GM23248 (cell line): ENCODE data around the gene KCNMA1.

Experiments used
- EZH2 ChIP-seq: fragments of 200-600 bp; sonication (generic); IDR thresholded peaks from 2 replicates; pipeline ENCODE4 v1.6.1; 2018; ENCODE audit warnings: antibody characterized with exemption, mild to moderate bottlenecking; ENCODE audit not compliant: insufficient read depth, poor library complexity, severe bottlenecking
- EZH2phosphoT487 ChIP-seq: fragments of 200-600 bp; sonication (generic); IDR thresholded peaks from 2 replicates; pipeline ENCODE4 v1.6.1; 2018; ENCODE audit warnings: antibody characterized with exemption, moderate library complexity, mild to moderate bottlenecking, low read depth; ENCODE audit not compliant: insufficient read depth

GRCh38 chr10:77409697-77410471, 227.7 kb downstream of the KCNMA1 start:
- no peak for TF ChIP-seq EZH2
- TF ChIP-seq EZH2phosphoT487, result no peak
